Thyroid gland (tissue), 4 donors: ENCODE data around the gene CHST11.

Source experiments
- CTCF ChIP-seq, 6 experiments: fragments of 200-600 bp in 3 of 6; fragments of 450-650 bp in 3 of 6; sonication (generic) in 3 of 6; IDR thresholded peaks; one replicate each; pipeline ENCODE4 v1.5.1; 2016 to 2019; ENCODE audit warnings: antibody characterized with exemption in 6 of 6, mild to moderate bottlenecking in 2 of 6, inconsistent platforms in 1 of 6, moderate library complexity in 1 of 6
- POLR2A ChIP-seq, 2 donors: fragments of 450-650 bp; IDR thresholded peaks; one replicate each; pipeline ENCODE4 v1.6.1; 2017; ENCODE audit warnings: antibody characterized with exemption in 2 of 2, mild to moderate bottlenecking in 2 of 2, moderate library complexity in 1 of 2

- TF ChIP-seq CTCF (IDR thresholded peaks at IDR 0.05) (no peak), POLR2A (IDR thresholded peaks at IDR 0.05) (no peak)
Observed at GRCh38 chr12:104568487-104568868, 111.7 kb downstream of the CHST11 start.
